GM12873 (cell line): ENCODE measurements around the gene TMEM260.

Experiments used
- CTCF ChIP-seq: IDR thresholded peaks from 2 replicates; pipeline ENCODE4 v1.5.1; 2012; ENCODE audit warnings: low read depth, mild to moderate bottlenecking, moderate library complexity, low read length, control low read depth; ENCODE audit not compliant: insufficient read depth; ENCODE audit errors: missing control alignments

TMEM260 gene

GRCh38 chr14:56678838-56679237 lies 99.2 kb downstream of the TMEM260 start:
- TF ChIP-seq CTCF: no peak

- no peak for TF ChIP-seq CTCF
Observed at GRCh38 chr14:56686416-56686815, 106.8 kb downstream of the TMEM260 start.

- TF ChIP-seq CTCF: no peak
Observed at GRCh38 chr14:56687123-56687522, 107.5 kb downstream of the TMEM260 start.

DNA sequence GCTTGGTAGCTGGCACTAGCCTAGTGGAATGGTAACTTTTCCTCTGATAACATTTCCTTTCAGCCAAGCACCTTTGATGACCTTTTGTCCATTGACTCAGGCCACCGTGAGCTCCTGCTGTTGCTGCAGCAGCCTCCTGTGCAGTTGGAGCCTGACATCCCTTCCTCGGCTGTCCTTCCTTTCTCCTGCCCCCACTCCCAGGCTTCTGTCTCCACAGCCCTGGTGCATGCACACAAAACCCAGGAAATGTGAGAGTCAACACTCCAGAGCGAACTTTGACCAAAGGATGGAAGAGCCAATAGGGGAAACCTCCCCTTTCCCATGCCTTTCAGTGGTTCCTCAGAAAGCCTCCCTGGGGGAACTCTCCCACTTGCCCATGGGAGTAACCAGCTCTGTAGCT lies 115.0 kb downstream of the TMEM260 start:
- TF ChIP-seq CTCF: no peak
